ENCODE results near the gene LHX3.
"Not testable (repeated sequence)": the region's sequence is repeated elsewhere in the genome, so short reads cannot be mapped to it uniquely, and the experiment has no call there.

Gene LHX3

GRCh38 chr9:136240941-136241340 is 36.0 kb upstream of the LHX3 start:
- DNase-seq, result no peak

- peak; percentile 36 for DNase-seq
Observed at GRCh38 chr9:136239983-136240330, 35.0 kb upstream of the LHX3 start.

GRCh38 chr9:136239135-136239982 is 34.4 kb upstream of the LHX3 start:
- DNase-seq, result no peak

- no peak for DNase-seq
Observed at GRCh38 chr9:136238342-136238732, 33.4 kb upstream of the LHX3 start.

- no peak for DNase-seq
Observed at GRCh38 chr9:136237486-136238341, 32.8 kb upstream of the LHX3 start.

GRCh38 chr9:136236471-136237410 is 31.8 kb upstream of the LHX3 start:
- not testable (repeated sequence) for DNase-seq

GRCh38 chr9:136235709-136236455 is 31.0 kb upstream of the LHX3 start:
- no peak for DNase-seq

- DNase-seq, result no peak
Observed at GRCh38 chr9:136235171-136235570, 30.2 kb upstream of the LHX3 start.

- DNase-seq, result no peak
Observed at GRCh38 chr9:136234597-136234996, 29.7 kb upstream of the LHX3 start.

GRCh38 chr9:136233868-136234267 is 28.9 kb upstream of the LHX3 start:
- DNase-seq, result no peak

- DNase-seq, result no peak
Observed at GRCh38 chr9:136233411-136233810, 28.5 kb upstream of the LHX3 start.

GRCh38 chr9:136232969-136233368 is 28.0 kb upstream of the LHX3 start:
- DNase-seq, result no peak

GRCh38 chr9:136231478-136232297 is 26.8 kb upstream of the LHX3 start:
- no peak for DNase-seq

GRCh38 chr9:136230773-136231172 is 25.8 kb upstream of the LHX3 start:
- DNase-seq, result no peak

- no peak for DNase-seq
Observed at GRCh38 chr9:136230365-136230764, 25.4 kb upstream of the LHX3 start.

- no peak for DNase-seq
Observed at GRCh38 chr9:136229096-136230065, 24.5 kb upstream of the LHX3 start.

GRCh38 chr9:136228107-136228875 is 23.4 kb upstream of the LHX3 start:
- no peak for DNase-seq

- no peak for DNase-seq
Observed at GRCh38 chr9:136226680-136227407, 21.9 kb upstream of the LHX3 start.

Data from NCI-H1436 (cell line).